Stimulated activated effector memory CD8-positive, alpha-beta T cell treated with anti-CD3 and anti-CD28 coated beads, Interleukin-12 subunit alpha, Interleukin-12 subunit beta, amount 100 ng/mL, for 72 hours (primary cell): ENCODE results near the gene RND1.
A peak's percentile ranks its signal among the peaks of the same experiment; 100 is the strongest.

Experiments
- ATAC-seq: fragments of 150-1000 bp; cut with Tn5 transposase; 2 replicates; pipeline ENCODE4 v1.10.0; 2021
- DNase-seq, 2 donors: peaks; one replicate each; pipeline ENCODE4 v3.0.0; 2021 to 2022; ENCODE audit warnings: low spot score in 2 of 2
- H3K27ac Mint-ChIP-seq: one replicate; pipeline ENCODE4 v1.8.0; 2022; ENCODE audit warnings: mild to moderate bottlenecking, mixed read lengths
- H3K36me3 Mint-ChIP-seq: one replicate; pipeline ENCODE4 v1.8.0; 2022; ENCODE audit warnings: mild to moderate bottlenecking, mixed read lengths
- H3K4me1 Mint-ChIP-seq: one replicate; pipeline ENCODE4 v1.8.0; 2022; ENCODE audit warnings: mixed read lengths
- H3K4me3 Mint-ChIP-seq: one replicate; pipeline ENCODE4 v1.8.0; 2022; ENCODE audit warnings: mild to moderate bottlenecking, mixed read lengths
- H3K9me3 Mint-ChIP-seq: one replicate; pipeline ENCODE4 v1.8.0; 2022; ENCODE audit warnings: mixed read lengths

Gene RND1

GRCh38 chr12:48814262-48815125 is 51.2 kb downstream of the RND1 start:
- Mint-ChIP-seq H3K27ac (peak overlapping the region; percentile 92), H3K36me3 (no peaks in the 10 kb centered on the region), H3K9me3 (no peaks in the 10 kb centered on the region), H3K4me3 (peak overlapping the region; percentile 91), H3K4me1 (peaks cover 66% of the 10 kb centered on the region)
- peak; percentile 87 for ATAC-seq
- DNase-seq: peak; percentile 94 to 95

- no peaks in the 10 kb centered on the region for H3K36me3 Mint-ChIP-seq
- H3K27ac Mint-ChIP-seq: peak overlapping the region; percentile 92
- peak overlapping the region; percentile 91 for H3K4me3 Mint-ChIP-seq
- no peak for DNase-seq
- H3K4me1 Mint-ChIP-seq: peaks cover 58% of the 10 kb centered on the region
- no peak for ATAC-seq
- H3K9me3 Mint-ChIP-seq: no peaks in the 10 kb centered on the region
These were observed 52.0 kb downstream of the RND1 start for GRCh38 chr12:48813465-48814261.

GRCh38 chr12:48812389-48812788 is 53.3 kb downstream of the RND1 start:
- Mint-ChIP-seq H3K9me3 (no peaks in the 10 kb centered on the region), H3K4me1 (peaks cover 48% of the 10 kb centered on the region), H3K4me3 (peak overlapping the region; percentile 47), H3K27ac (peak overlapping the region; percentile 75), H3K36me3 (no peaks in the 10 kb centered on the region)
- ATAC-seq (no peak), DNase-seq (no peak)

- DNase-seq (no peak), ATAC-seq (no peak)
- peaks cover 40% of the 10 kb centered on the region for H3K4me1 Mint-ChIP-seq
- no peaks in the 10 kb centered on the region for H3K9me3 Mint-ChIP-seq
- H3K36me3 Mint-ChIP-seq: no peaks in the 10 kb centered on the region
- peak overlapping the region; percentile 32 for H3K27ac Mint-ChIP-seq
- no peak overlapping the region for H3K4me3 Mint-ChIP-seq
These were observed 54.1 kb downstream of the RND1 start for GRCh38 chr12:48811437-48812090.

- H3K27ac Mint-ChIP-seq: peak overlapping the region; percentile 32
- H3K4me1 Mint-ChIP-seq: peaks cover 34% of the 10 kb centered on the region
- H3K4me3 Mint-ChIP-seq: no peak overlapping the region
- H3K36me3 Mint-ChIP-seq: no peaks in the 10 kb centered on the region
- ATAC-seq (no peak), DNase-seq (no peak)
- no peaks in the 10 kb centered on the region for H3K9me3 Mint-ChIP-seq
These were observed 54.7 kb downstream of the RND1 start for GRCh38 chr12:48810903-48811431.

- no peak for ATAC-seq
These were observed 57.7 kb downstream of the RND1 start for GRCh38 chr12:48807981-48808380.

More at GRCh38 chr12:48807981-48808380, 57.7 kb downstream of the RND1 start:
- Mint-ChIP-seq H3K9me3 (no peaks in the 10 kb centered on the region), H3K4me3 (no peak overlapping the region), H3K36me3 (no peaks in the 10 kb centered on the region), H3K4me1 (peaks cover 14% of the 10 kb centered on the region), H3K27ac (no peak overlapping the region)
- DNase-seq: no peak
